Measurements from ENCODE around the gene METTL22. TPM values are rescaled to one million over a fixed set of nuclear protein-coding genes. Genes with fewer than 3 reads are reported as not detected.

The METTL22 gene
- total RNA-seq, 2 donors from 2014 or later = 27.4 to 30.7 TPM

DNA sequence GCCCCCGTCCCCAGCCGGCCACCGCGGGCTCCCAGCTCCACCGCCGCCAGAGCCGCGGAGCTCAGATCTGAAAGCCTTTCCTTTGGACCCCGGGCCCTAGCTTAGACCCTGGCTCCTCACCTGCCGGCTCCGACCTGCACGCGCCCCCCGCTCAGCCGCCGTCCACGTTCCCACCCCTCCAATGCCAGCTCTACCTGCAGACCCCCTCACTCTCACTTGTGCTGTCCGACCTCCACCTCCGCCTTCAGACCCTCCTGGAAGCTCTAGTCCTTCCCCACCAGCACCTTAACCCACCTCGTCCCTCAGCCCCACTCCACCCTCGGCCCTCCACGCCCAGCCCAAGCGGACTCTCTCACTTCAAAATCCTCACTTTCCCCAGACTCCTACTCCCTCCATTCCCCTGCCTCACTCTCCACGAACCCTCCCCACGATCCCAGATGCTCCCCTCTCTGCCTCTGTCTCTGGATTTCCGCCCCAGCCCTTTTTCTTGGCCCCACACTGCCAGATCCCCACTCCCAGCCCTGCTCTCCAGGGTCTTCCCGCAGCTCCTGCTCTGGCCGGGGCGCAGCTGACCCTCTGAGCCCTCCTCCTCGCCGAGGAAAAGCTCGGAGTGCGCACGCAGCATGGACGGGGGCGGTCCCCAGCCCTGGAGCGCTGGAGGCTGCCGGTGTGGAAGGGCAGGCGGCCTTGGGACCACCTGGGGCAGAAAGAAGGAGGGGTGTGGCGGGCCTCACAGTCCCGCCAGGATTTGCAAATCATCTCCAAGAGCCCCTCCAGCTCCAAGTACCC lies 31.4 kb upstream of the METTL22 start, which contains the start of gene TMEM114:
Gene TMEM114 (minus strand): TSS at position 612 of the 789 bp plus-strand sequence. CDS start 673 bp downstream, outside the sequence.
- DNase-seq (ENCODE audit: low spot score) = no peak
- intact Hi-C loops (cut with DNase I) = no loop called here

DNA sequence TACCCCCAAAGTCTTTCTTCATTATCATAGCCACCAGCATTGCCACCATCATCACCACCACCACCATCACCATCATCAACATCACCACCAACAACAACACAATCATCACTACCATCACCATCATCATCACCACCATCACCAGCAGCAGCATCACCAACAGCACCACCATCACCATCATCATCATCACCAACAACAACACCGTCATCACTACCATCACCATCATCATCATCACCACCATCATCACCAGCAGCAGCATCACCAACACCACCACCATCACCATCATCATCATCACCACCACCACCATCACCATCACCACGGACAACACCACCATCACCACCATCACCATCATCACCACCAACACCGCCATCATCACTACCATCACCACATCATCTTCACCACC lies 30.7 kb upstream of the METTL22 start:
- intact Hi-C loops (cut with DNase I) = no loop called here
- DNase-seq (ENCODE audit: low spot score) = no peak

DNA sequence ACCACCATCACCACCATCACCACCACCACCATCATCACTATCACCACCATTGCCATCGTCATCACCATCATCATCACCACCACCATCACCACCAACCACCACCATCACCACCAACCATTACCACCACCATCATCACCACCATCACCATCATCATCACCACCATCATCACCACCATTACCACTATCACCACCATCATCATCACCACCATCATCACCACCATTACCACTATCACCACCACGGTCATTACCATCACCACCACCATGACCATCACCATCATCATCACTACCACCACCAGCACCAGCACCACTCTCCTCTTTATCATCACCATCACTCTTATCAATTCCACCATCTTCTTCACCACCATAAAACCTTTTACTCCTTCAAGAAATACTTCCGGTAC lies 30.0 kb upstream of the METTL22 start:
- DNase-seq (ENCODE audit: low spot score) = no peak
- intact Hi-C loops (cut with DNase I) = no loop called here

DNA sequence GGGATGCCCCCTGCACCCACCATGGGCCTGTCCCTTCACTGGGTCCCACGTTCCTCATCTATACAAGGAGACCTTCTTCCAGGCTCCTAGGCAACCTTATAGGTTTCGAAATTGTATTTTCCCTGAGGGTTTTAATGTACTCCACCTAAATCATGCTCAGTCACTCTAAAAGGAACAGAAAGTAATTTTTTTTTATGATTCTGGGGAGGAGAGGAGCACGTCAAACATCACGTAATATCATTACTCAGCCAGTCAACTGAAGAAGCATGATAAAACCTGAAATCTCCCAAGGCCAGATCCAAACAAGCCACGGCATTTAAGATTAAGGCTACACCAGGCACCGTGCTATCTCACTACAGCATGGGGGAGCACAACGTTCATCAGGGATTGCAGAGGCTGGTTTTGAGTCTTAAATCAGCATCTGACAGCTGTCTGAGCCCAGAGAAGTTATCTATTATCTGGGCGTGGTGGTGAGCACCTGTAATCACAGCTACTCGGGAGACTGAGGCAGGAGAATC lies 27.3 kb upstream of the METTL22 start:
- intact Hi-C loops (cut with DNase I) = no loop called here
- DNase-seq (ENCODE audit: low spot score) = no peak

DNA sequence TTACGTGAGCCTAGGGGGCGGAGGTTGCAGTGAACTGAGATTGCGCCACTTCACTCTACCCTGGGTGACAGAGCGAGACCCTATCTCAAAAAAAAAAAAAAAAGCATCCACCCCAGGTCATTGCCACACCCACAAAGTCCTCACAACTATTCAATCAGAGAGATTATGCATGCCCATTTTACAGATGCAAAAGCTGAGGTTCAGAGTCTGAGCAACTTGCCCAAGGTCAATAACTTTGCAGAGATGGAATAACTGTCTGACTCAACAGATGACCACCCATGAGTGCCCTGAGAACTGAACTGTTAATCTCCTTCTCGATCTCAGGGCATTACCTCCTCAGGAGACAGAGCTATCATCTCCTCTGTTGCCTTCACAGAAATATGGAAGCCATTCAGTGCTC lies 25.7 kb upstream of the METTL22 start:
- no peak for DNase-seq (ENCODE audit: low spot score)
- intact Hi-C loops (cut with DNase I) = no loop called here

DNA sequence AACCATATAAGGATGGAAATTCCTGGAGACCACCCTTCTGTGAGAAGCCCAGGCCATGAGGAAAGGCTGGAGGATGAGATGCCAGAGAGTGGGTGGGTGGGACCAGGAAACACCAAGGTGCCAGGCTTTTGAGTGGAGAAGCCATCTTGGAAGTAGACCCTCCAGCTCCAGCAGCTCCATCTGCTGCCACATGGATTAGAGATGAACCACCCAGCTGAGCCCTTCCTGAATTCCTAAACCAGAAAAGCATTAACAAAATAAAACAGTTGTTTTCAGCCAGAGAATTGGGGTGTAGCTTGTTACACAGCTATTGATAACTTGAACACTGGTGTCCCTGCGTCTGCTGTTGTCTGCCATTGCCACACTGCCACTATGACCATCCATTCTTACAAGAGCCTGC lies 24.9 kb upstream of the METTL22 start:
- no peak for DNase-seq (ENCODE audit: low spot score)
- intact Hi-C loops (cut with DNase I) = no loop called here

DNA sequence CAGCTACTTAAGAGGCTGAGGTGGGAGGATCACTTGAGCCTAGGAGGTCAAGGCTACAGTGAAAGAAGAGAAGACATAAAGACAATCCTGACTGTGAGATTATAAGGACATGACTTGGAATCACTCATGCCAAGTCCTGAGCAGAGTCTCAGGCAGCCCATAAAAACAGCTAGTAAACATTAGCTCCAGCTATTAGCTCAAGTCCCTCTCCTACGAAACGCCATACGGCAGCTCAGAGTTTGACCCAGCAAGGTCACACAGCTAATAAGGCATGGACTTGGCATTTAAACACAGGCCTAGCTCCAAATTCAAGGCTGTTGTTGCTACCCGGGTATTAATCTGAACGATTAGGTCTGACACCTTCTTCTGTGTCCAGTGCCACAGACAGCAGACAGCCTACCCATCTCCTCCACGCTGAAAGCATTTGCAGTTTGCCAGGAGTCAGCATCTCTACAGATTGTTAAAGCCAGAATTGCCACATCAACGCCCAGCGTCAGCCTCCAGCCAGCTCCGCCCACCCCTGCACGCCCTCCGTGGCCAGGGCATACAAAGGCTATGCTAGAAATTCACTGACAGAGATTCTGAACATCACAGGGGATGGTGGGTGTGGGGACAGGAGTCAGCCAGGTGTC lies 21.2 kb upstream of the METTL22 start:
- peak; percentile 66 for DNase-seq (ENCODE audit: low spot score)
- intact Hi-C loops (cut with DNase I) = no loop called here

DNA sequence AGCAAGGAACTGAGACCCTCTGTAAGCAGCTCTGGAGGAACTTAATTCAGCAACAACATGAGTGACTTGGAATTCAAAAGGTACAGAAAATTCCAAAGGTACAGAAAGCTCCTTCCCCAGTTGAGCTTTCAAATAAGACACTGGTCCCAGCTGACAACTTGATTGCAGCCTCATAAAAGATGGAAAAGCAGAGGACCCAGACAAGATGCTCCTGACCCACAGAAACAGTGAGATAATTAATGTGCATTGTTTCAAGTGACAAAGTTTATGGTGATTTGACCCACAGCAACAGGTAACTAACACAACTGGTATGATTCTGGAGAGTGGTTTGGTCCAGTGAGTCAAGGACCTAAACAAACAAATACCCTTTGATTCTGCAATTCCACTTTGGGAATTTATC lies 15.9 kb upstream of the METTL22 start:
- no peak for DNase-seq (ENCODE audit: low spot score)
- intact Hi-C loops (cut with DNase I) = no loop called here

DNA sequence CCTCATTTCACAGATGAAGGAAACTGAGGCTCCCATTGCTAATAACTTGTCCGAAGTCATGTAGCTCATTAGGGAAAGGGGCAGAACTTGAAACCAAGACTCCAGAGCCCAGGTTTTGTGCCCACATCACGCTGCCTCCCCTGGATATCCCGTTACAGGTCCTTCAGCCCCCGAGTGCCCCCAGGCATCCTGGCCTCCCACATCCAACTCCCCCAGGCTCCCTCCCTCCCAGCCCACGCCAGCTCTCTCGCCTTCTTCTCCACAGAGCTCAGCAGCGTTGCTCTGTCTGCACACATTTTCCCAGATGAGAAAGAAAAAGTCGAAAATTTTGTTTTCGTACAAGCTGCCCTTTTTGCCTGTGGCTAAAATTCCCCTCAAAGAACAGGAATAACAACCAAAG lies 14.3 kb upstream of the METTL22 start:
- peak; percentile 24 for DNase-seq (ENCODE audit: low spot score)
- intact Hi-C loops (cut with DNase I) = no loop called here

DNA sequence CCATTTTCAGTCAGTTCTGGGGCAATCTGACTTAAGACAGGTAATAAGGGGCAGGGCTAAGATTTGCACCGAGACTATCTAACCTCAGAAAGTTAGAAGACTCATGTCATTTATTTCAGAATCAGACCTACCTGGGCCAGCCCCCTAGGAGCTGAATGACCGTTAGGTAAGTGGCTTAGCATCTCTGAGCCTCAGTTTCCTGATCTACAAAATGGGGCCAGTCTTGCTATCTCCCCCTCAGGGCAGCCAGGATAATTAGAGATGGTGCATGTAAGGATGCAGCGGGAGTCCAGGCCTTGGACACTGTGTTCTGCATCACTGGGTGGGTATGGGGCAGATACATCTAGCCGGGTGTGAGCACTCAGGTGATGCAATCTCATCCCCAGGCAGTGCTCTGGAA lies 10.4 kb upstream of the METTL22 start:
- peak; percentile 17 for DNase-seq (ENCODE audit: low spot score)
- intact Hi-C loops (cut with DNase I) = no loop called here

DNA sequence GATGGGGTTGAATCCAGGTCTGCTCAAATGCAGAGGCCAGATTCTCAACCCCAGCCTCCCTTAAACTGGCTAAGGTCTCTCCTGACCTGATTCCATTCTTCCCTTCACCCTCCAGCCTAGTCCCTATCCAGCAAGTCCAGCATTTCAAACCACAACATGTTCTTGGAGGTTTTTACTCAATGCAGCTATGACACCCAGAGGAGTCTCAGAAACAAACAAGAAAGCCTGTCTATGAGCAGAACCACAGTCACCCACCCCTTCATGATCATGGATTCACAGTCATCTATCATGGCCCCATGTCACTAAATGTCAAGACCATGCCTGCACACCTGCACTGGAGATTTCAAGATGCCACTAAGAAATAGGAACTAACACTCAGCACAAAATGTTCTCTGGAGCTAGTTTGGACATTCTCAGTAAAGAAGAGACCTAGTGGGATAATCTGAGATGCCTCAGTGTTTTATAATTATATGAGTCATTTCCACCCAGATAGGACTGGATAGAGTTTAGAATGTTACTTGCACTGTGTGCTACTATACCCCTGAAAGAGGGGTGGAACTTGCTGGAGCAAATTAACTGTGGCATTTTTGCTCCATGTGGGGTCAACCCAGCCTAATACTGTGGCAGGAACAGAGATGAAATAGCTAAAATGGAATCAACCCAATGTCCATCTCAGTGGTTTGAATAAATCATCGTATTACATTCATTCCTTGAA lies 9.5 kb upstream of the METTL22 start:
- intact Hi-C loops (cut with DNase I) = no loop called here

DNA sequence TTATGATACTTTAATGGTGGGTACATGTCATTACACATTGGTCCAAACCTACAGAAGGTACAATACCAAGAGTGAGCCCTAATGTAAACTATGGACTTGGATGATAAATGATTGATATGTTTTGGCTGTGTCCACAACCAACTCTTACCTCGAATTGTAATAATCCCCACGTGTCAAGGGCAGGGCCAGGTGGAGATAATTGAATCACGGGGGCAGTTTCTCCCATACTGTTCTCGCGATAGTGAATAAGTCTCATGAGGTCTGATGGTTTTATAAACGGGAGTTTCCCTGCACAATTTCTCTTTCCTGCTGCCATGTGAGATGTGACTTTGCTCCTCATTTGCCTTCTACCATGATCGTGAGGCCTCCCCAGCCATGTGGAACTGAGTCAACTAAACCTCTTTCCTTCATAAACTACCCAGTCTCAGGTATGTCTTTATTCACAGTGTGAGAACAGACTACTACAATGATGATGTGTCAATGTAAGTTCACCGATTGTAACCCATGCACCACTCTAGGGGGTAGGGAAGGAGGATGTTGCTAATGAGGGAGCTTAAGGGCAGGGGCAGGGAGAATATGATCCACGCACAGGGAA lies 7.0 kb upstream of the METTL22 start:
- intact Hi-C loops (cut with DNase I) = no loop called here
- no peak for DNase-seq (ENCODE audit: low spot score)

More for the DNA sequence above, 9.5 kb upstream of the METTL22 start:
- peak; percentile 1 for DNase-seq (ENCODE audit: low spot score)

DNA sequence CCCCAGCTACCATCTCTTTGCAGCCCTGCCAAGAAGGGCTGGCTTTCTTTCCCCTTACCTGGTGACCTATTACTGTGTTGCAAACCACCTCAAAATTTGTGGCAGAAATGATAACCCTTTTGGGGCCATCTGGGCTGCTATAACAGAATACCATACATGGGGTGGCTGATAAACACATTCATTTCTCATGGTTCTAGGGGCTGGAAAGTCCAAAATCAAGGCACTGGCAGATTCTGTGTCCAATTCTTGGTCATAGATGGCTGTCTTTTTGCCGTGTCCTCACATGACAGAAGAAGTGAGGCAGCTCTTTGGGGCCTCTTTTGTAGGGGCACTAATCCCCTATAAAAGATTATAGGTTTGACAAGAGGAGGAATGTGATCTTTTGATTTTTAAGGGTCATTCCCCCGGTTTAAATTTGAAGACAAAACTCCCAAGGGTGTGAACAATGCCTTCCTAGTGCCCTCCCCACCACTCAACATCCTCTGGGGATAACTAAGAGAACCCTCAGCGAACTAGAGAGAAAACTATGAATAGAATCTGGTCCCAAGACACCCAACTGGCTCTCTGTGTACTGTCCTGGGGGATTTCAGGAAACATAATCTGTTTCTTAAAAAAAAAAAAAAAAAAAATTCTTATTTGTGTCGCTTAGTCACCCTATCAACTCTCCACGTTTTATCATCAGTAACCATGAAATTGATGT lies 1.7 kb upstream of the METTL22 start:
- peak; percentile 24 for DNase-seq (ENCODE audit: low spot score)
- intact Hi-C loops (cut with DNase I) = no loop called here

DNA sequence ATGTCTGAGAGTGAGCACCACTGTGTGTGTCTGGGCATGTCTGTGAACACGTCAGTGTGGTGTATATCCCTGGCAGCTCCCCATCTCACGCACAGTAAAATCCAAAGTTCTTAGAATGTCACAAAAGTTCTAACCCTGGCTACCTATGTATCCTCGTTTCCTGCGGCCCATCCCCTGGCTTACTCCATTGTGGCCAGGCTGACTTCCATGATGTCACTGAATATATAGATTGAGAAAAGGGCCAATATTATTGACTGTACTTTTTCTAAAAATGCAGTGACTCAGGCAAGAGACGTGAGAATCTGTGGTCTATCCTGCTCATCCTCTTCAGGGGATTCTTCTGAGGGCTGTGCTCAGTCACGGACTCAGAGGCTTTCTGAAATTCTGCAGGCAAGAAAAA lies 963 bp upstream of the METTL22 start:
- intact Hi-C loops (cut with DNase I) = no loop called here

DNA sequence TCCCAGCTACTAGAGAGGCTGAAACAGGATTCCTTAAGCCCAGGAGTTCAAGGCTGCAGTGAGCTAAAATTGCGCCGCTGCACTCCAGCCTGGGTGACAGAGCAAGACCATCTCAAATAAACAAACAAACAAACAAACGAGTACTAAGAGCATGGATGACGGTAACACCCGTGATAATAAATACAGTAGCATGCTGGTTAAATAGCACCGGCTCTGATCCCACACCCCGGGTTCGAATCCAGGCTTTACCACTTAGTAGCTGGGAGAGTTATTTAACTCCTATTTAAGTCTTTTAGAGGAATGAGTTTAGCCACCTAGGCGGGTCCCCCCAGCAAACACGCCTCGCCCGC lies 301 bp upstream of the METTL22 start:
- intact Hi-C loops (cut with DNase I) = no loop called here
- DNase-seq (ENCODE audit: low spot score) = no peak

More for the DNA sequence above, 963 bp upstream of the METTL22 start:
- peak; percentile 3 for DNase-seq (ENCODE audit: low spot score)

DNA sequence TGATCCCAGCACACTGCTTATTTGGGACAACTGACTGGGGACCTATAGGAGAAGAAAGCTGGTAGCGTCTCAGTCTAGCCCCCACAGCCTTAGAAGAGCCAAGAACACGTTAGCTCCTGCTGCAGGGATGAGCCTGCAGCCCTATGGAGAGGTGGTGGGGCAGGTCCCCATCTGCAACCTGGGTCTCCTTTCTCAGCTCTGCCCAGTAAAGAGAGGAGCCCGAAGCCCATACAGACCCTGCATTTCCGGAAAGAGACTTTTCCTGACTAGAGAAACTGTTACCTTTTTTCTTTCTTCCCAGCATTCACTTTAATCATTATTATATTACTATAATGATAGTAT lies 788 bp downstream of the METTL22 start:
- intact Hi-C loops (cut with DNase I) = no loop called here
- DNase-seq (ENCODE audit: low spot score) = no peak

DNA sequence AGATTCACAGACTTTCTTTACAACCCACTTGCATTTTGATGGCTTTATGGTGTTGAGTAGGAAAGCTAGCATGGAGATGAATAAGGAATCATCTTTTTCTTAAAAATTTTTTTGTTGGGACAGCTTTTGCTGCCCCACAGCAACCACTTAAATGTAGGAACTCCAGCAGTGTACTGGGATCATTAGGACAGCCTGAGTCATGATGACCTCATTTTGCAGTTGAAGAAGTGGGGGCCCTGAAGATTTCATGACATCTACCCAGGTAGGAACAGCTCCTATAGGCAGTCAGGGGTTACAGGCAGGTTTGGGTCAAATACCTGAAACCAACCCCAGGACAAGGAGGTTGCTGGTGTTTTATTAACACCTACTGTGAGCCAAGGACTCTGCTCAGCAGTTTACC lies 2.1 kb downstream of the METTL22 start:
- DNase-seq (ENCODE audit: low spot score) = peak; percentile 6
- intact Hi-C loops (cut with DNase I) = no loop called here

DNA sequence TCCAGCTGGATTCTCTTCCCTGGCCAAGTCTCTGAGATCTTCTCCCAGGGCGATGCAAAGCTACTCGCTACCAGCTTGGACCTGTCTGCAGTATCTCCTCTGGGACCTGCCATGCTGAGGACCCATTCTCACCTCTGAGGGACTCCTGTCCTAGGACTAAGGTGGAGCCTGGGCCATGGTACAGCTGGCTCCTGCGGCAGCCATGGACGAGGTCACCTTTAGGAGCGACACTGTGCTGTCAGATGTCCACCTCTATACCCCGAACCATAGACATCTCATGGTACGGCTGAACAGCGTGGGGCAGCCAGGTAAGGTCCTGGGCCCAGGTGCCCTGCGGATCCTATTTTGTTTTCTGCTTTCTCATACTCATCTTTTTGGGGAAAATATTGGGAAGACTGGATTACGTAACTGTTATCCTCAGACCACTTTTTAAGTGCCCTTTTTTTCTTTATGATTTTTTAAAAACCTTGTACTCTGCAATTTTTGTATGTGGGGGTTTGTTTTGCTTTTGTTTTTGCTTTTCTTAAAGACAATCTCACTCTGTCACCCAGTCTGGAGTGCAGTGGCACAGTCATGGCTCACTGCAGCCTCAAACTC lies 4.1 kb downstream of the METTL22 start:
- intact Hi-C loops (cut with DNase I) = no loop called here
- DNase-seq (ENCODE audit: low spot score) = peak; percentile 52

DNA sequence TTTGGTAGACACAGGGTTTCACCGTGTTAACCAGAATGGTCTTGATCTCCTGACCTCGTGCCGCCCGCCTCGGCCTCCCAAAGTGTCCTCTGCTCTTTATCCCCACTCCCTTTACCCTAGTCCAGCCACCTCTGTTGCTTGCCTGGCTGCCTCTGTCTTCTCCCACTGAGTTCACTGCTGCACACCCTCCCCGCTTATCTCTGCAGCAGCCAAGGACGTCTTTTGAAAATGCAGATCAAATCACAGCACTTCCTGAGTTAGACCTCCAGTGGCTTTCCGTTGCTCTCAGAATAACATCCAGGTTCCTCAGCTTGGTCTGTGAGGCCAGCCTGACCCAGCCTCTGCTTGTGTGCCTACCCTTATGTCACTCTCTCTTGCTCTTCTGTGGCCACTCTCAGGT lies 5.4 kb downstream of the METTL22 start:
- intact Hi-C loops (cut with DNase I) = no loop called here
- DNase-seq (ENCODE audit: low spot score) = peak; percentile 28
